SK-N-SH (cell line): ENCODE results near the gene KAT8.

Experiments
- EP300 ChIP-seq, 2 experiments: IDR thresholded peaks; 2 replicates each; pipeline versions ENCODE4 v1.4.0 to v1.6.1; 2012; ENCODE audit warnings: borderline replicate concordance in 1 of 2, low read depth in 1 of 2, low read length in 1 of 2
- EZH2phosphoT487 ChIP-seq: fragments of 200-600 bp; sonication (generic); IDR thresholded peaks from 2 replicates; pipeline ENCODE4 v1.6.1; 2017; ENCODE audit warnings: low read depth, mixed run types, mild to moderate bottlenecking, antibody characterized with exemption, moderate library complexity, borderline replicate concordance
- GATA2 ChIP-seq: sonication (generic); formaldehyde crosslinking; IDR thresholded peaks from 2 replicates; pipeline ENCODE4 v1.5.0; 2020; ENCODE audit warnings: mild to moderate bottlenecking, missing genetic modification reagents
- MXI1 ChIP-seq: IDR thresholded peaks from 2 replicates; pipeline ENCODE4 v1.6.1; 2012; ENCODE audit warnings: mild to moderate bottlenecking, low read depth, low read length, improper control_type of control experiment
- NFIC ChIP-seq: IDR thresholded peaks from 2 replicates; pipeline ENCODE4 v1.4.0; 2012; ENCODE audit warnings: borderline replicate concordance
- PBX3 ChIP-seq: IDR thresholded peaks from 2 replicates; pipeline ENCODE4; 2012
- POLR2AphosphoS5 ChIP-seq: IDR thresholded peaks from 2 replicates; pipeline ENCODE4 v1.6.1; 2012; ENCODE audit warnings: low read depth, low read length
- RAD21 ChIP-seq: IDR thresholded peaks from 2 replicates; pipeline ENCODE4 v1.6.1; 2012; ENCODE audit warnings: mild to moderate bottlenecking, low read length
- RCOR1 ChIP-seq: fragments of 150-350 bp; IDR thresholded peaks from 2 replicates; pipeline ENCODE4 v1.6.1; 2017; ENCODE audit warnings: antibody characterized with exemption, low read length
- RXRA ChIP-seq: IDR thresholded peaks from 2 replicates; pipeline ENCODE4 v1.4.0; 2012; ENCODE audit warnings: low read depth, mild to moderate bottlenecking, borderline replicate concordance
- TF ChIP-seq, protein P1 (sequence below): fragments of 200-600 bp; sonication (generic); IDR thresholded peaks from 2 replicates; pipeline ENCODE4 v1.6.1; 2017; ENCODE audit warnings: antibody characterized with exemption, mild to moderate bottlenecking, moderate library complexity
- TF ChIP-seq, protein P2 (sequence below): IDR thresholded peaks from 2 replicates; pipeline ENCODE4 v1.4.0; 2012; ENCODE audit warnings: low read depth

DNA sequence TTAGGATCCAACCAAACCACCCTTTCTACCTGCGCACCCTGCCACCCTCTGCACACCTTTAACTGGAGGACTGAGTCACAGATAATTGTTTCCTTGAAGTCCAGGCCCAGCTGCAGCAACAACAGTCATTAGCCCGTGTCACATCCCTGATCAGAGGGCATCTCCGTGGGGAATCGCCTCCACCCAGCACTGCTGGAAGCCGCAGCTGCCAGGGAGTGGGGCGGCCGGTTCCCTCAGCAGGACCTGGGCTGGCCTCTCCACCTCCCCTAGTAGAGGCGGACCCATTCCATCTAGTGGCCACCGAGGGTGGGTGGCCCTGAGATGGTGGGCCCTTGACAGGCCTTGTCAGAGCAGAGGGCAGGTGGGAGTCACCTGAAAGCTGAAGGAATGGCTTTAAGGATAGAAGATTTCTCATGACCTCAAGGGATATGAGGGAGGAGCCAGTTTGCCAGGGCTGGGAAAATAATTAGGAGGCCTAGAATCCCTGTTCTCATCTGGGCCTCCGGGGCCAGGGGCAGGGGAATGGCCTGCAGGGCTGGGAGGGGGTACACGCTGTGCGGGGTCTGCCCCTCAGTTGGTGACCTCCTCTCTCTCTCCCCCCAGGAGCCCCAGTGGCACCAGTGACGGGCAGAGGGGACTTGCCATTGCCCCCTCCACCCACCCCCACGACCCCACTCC, 35.0 kb upstream of the KAT8 start:
- TF ChIP-seq PBX3 (no peak), NFIC (no peak), POLR2AphosphoS5 (no peak), GATA2 (no peak), MXI1 (no peak), RAD21 (no peak), EZH2phosphoT487 (no peak), EP300 (IDR thresholded peaks at IDR 0.05; ENCODE audit: borderline replicate concordance in 1 of 2, low read depth in 1 of 2, low read length in 1 of 2) (no peak), RCOR1 (no peak), RXRA (no peak)
- TF ChIP-seq, protein P1, sequence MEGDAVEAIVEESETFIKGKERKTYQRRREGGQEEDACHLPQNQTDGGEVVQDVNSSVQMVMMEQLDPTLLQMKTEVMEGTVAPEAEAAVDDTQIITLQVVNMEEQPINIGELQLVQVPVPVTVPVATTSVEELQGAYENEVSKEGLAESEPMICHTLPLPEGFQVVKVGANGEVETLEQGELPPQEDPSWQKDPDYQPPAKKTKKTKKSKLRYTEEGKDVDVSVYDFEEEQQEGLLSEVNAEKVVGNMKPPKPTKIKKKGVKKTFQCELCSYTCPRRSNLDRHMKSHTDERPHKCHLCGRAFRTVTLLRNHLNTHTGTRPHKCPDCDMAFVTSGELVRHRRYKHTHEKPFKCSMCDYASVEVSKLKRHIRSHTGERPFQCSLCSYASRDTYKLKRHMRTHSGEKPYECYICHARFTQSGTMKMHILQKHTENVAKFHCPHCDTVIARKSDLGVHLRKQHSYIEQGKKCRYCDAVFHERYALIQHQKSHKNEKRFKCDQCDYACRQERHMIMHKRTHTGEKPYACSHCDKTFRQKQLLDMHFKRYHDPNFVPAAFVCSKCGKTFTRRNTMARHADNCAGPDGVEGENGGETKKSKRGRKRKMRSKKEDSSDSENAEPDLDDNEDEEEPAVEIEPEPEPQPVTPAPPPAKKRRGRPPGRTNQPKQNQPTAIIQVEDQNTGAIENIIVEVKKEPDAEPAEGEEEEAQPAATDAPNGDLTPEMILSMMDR: no peak
- TF ChIP-seq, protein P2, sequence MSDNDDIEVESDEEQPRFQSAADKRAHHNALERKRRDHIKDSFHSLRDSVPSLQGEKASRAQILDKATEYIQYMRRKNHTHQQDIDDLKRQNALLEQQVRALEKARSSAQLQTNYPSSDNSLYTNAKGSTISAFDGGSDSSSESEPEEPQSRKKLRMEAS: no peak
